ENCODE data around the gene RAB28. TPM values are rescaled to one million over a fixed set of nuclear protein-coding genes. Genes with fewer than 3 reads are reported as not detected.

RAB28 gene
- polyA plus RNA-seq (2013): 9.5 and 10.7 TPM in 2 replicates

- Histone ChIP-seq H3K4ac (ENCODE audit: low read depth, low read length) (peak within 1 kb of the TSS; percentile 57), H3K14ac (ENCODE audit: low read length) (peak within 1 kb of the TSS; percentile 79), H3K4me1 (ENCODE audit: control insufficient read depth in 1 of 2, insufficient read depth in 2 of 2, low read length in 2 of 2) (peaks cover 3 to 6% of the 10 kb centered on the region in 2 experiments), H4K91ac (ENCODE audit: low read depth, low read length) (peak within 1 kb of the TSS; percentile 97), H3K79me2 (ENCODE audit: control insufficient read depth, insufficient read depth, low read length, poor library complexity) (peaks cover 3% of the 10 kb centered on the region), H3K27me3 (ENCODE audit: insufficient read depth, low read length) (no peaks in the 10 kb centered on the region), H3K23ac (ENCODE audit: low read length) (no peak within 1 kb of the TSS), H3K36me3 (ENCODE audit: control insufficient read depth in 1 of 2, insufficient read depth in 2 of 2, low read length in 2 of 2) (no peaks in the 10 kb centered on the region), H2BK120ac (ENCODE audit: insufficient read depth, low read length, poor library complexity) (peak within 1 kb of the TSS; percentile 99), H3K9ac (ENCODE audit: low read length) (peak within 1 kb of the TSS; percentile 97), H3K18ac (ENCODE audit: low read length) (peak within 1 kb of the TSS; percentile 3), H3K79me1 (ENCODE audit: low read length) (peaks cover 7% of the 10 kb centered on the region), H2BK12ac (ENCODE audit: low read length) (peak within 1 kb of the TSS; percentile 85), H2AK5ac (ENCODE audit: low read length) (no peak within 1 kb of the TSS), H4K12ac (ENCODE audit: low read depth, low read length) (peak within 1 kb of the TSS; percentile 52), H3K4me3 (ENCODE audit: low read depth, low read length) (peak within 1 kb of the TSS; percentile 87), H3K27ac (ENCODE audit: low read depth, low read length) (peak within 1 kb of the TSS; percentile 88), H4K8ac (ENCODE audit: low read depth, low read length) (peak within 1 kb of the TSS; percentile 89), H2AFZ (ENCODE audit: insufficient read depth, low read length, poor library complexity) (peak within 1 kb of the TSS; percentile 97), H2BK5ac (ENCODE audit: low read depth, low read length, poor library complexity) (peak within 1 kb of the TSS; percentile 97), H3K9me3 (ENCODE audit: insufficient read depth, low read depth, low read length) (no peaks in the 10 kb centered on the region), H3K4me2 (ENCODE audit: low read length) (peak within 1 kb of the TSS; percentile 91)
- peak; percentile 91 to 93 for DNase-seq
- WGBS (ENCODE audit: extremely low coverage, insufficient coverage, insufficient read length): no CpG with 5 or more reads among the region's 59 CpGs
Measured at GRCh38 chr4:13484122-13484748, at the start of gene RAB28. Gene RAB28, minus strand, starts transcription at chr4:13484340.

- Histone ChIP-seq H2BK5ac (ENCODE audit: low read depth, low read length, poor library complexity) (no peak overlapping the region), H3K27ac (ENCODE audit: low read depth, low read length) (no peak overlapping the region), H2AK5ac (ENCODE audit: low read length) (no peak overlapping the region), H4K12ac (ENCODE audit: low read depth, low read length) (no peak overlapping the region), H3K4me3 (ENCODE audit: low read depth, low read length) (no peak overlapping the region), H4K8ac (ENCODE audit: low read depth, low read length) (no peak overlapping the region), H3K9me3 (ENCODE audit: insufficient read depth, low read depth, low read length) (peaks cover 7% of the 10 kb centered on the region), H2BK12ac (ENCODE audit: low read length) (no peak overlapping the region), H3K79me2 (ENCODE audit: control insufficient read depth, insufficient read depth, low read length, poor library complexity) (no peaks in the 10 kb centered on the region), H3K27me3 (ENCODE audit: insufficient read depth, low read length) (peaks cover 91% of the 10 kb centered on the region), H3K18ac (ENCODE audit: low read length) (no peak overlapping the region), H3K4ac (ENCODE audit: low read depth, low read length) (no peak overlapping the region), H2BK120ac (ENCODE audit: insufficient read depth, low read length, poor library complexity) (no peak overlapping the region), H3K9ac (ENCODE audit: low read length) (no peak overlapping the region), H3K36me3 (ENCODE audit: control insufficient read depth in 1 of 2, insufficient read depth in 2 of 2, low read length in 2 of 2) (no peaks in the 10 kb centered on the region), H3K79me1 (ENCODE audit: low read length) (no peaks in the 10 kb centered on the region), H3K4me1 (ENCODE audit: control insufficient read depth in 1 of 2, insufficient read depth in 2 of 2, low read length in 2 of 2) (no peaks in the 10 kb centered on the region), H2AFZ (ENCODE audit: insufficient read depth, low read length, poor library complexity) (no peak overlapping the region), H3K23ac (ENCODE audit: low read length) (no peak overlapping the region), H3K4me2 (ENCODE audit: low read length) (no peak overlapping the region), H4K91ac (ENCODE audit: low read depth, low read length) (no peak overlapping the region), H3K14ac (ENCODE audit: low read length) (no peak overlapping the region)
- WGBS (ENCODE audit: extremely low coverage, insufficient coverage, insufficient read length): no CpG with 5 or more reads among the region's 8 CpGs
- no peak for DNase-seq
Measured at GRCh38 chr4:13531625-13531998, 47.5 kb upstream of the RAB28 start.

DNA sequence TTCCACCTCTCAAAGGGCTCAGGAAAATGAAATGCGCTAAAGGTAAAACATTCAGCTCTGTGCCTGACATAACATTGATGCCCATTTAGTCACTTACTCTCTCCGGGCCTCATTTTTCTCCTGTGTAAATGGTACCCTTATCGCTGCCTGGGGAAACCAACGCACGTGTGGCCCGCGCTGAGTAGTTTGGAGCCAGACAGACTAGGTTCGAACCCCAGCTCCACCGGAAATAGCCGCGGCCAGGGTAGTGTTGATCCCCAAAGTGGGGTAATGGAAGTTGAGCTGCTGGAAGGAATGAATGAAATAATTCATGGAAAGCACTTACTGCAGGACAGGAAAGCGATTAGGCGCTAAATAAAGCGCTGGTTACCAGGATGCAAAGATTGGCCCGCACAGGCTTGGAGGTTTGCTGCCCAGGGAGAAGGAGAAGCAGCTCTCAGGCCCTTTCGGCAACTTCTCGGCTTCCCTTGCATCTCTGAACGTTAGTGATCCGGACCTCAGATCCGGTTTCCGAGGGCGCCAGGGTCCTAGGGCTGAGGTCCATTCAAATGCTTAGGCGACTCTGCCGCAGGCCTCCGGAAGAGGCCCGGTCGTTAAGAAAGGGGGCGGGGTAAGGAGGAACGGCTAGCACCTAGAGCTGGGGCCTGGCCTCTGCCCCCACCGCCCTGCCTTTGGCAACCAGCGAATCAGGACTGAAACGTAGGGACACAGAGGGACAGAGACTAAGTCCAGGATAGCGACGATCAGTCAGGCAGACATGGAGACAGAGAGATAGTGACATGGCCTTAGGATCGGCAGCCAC lies 46.9 kb upstream of the RAB28 start:
- no peak overlapping the region for H2BK5ac ChIP-seq (ENCODE audit: low read depth, low read length, poor library complexity)
- no peak overlapping the region for H2BK12ac ChIP-seq (ENCODE audit: low read length)
- H4K8ac ChIP-seq (ENCODE audit: low read depth, low read length): no peak overlapping the region
- H3K4ac ChIP-seq (ENCODE audit: low read depth, low read length): no peak overlapping the region
- H3K27me3 ChIP-seq (ENCODE audit: insufficient read depth, low read length): peaks cover 90% of the 10 kb centered on the region
- no peak overlapping the region for H4K91ac ChIP-seq (ENCODE audit: low read depth, low read length)
- H3K9me3 ChIP-seq (ENCODE audit: insufficient read depth, low read depth, low read length): peaks cover 7% of the 10 kb centered on the region
- no peak overlapping the region for H2AFZ ChIP-seq (ENCODE audit: insufficient read depth, low read length, poor library complexity)
- no peak for DNase-seq
- H3K4me3 ChIP-seq (ENCODE audit: low read depth, low read length): no peak overlapping the region
- no peaks in the 10 kb centered on the region for H3K79me1 ChIP-seq (ENCODE audit: low read length)
- H2AK5ac ChIP-seq (ENCODE audit: low read length): no peak overlapping the region
- no peak overlapping the region for H3K4me2 ChIP-seq (ENCODE audit: low read length)
- no peak overlapping the region for H3K18ac ChIP-seq (ENCODE audit: low read length)
- no peaks in the 10 kb centered on the region for H3K79me2 ChIP-seq (ENCODE audit: control insufficient read depth, insufficient read depth, low read length, poor library complexity)
- H3K4me1 ChIP-seq (ENCODE audit: control insufficient read depth in 1 of 2, insufficient read depth in 2 of 2, low read length in 2 of 2): no peaks in the 10 kb centered on the region
- WGBS (ENCODE audit: extremely low coverage, insufficient coverage, insufficient read length): no CpG with 5 or more reads among the region's 35 CpGs
- H3K23ac ChIP-seq (ENCODE audit: low read length): no peak overlapping the region
- H3K36me3 ChIP-seq (ENCODE audit: control insufficient read depth in 1 of 2, insufficient read depth in 2 of 2, low read length in 2 of 2): no peaks in the 10 kb centered on the region
- no peak overlapping the region for H2BK120ac ChIP-seq (ENCODE audit: insufficient read depth, low read length, poor library complexity)
- no peak overlapping the region for H3K14ac ChIP-seq (ENCODE audit: low read length)
- no peak overlapping the region for H3K27ac ChIP-seq (ENCODE audit: low read depth, low read length)
- no peak overlapping the region for H3K9ac ChIP-seq (ENCODE audit: low read length)
- H4K12ac ChIP-seq (ENCODE audit: low read depth, low read length): no peak overlapping the region

GRCh38 chr4:13529128-13529919 lies 45.2 kb upstream of the RAB28 start:
- no peak overlapping the region for H2BK12ac ChIP-seq (ENCODE audit: low read length)
- no peak overlapping the region for H3K4ac ChIP-seq (ENCODE audit: low read depth, low read length)
- no peak overlapping the region for H2AK5ac ChIP-seq (ENCODE audit: low read length)
- H3K18ac ChIP-seq (ENCODE audit: low read length): no peak overlapping the region
- no peaks in the 10 kb centered on the region for H3K79me2 ChIP-seq (ENCODE audit: control insufficient read depth, insufficient read depth, low read length, poor library complexity)
- WGBS (ENCODE audit: extremely low coverage, insufficient coverage, insufficient read length): no CpG with 5 or more reads among the region's 37 CpGs
- no peak overlapping the region for H3K9ac ChIP-seq (ENCODE audit: low read length)
- H3K23ac ChIP-seq (ENCODE audit: low read length): no peak overlapping the region
- no peak overlapping the region for H4K12ac ChIP-seq (ENCODE audit: low read depth, low read length)
- DNase-seq: no peak
- H3K27ac ChIP-seq (ENCODE audit: low read depth, low read length): no peak overlapping the region
- no peak overlapping the region for H2BK5ac ChIP-seq (ENCODE audit: low read depth, low read length, poor library complexity)
- H2AFZ ChIP-seq (ENCODE audit: insufficient read depth, low read length, poor library complexity): no peak overlapping the region
- no peak overlapping the region for H3K4me2 ChIP-seq (ENCODE audit: low read length)
- H4K91ac ChIP-seq (ENCODE audit: low read depth, low read length): no peak overlapping the region
- peaks cover 90% of the 10 kb centered on the region for H3K27me3 ChIP-seq (ENCODE audit: insufficient read depth, low read length)
- H2BK120ac ChIP-seq (ENCODE audit: insufficient read depth, low read length, poor library complexity): no peak overlapping the region
- no peak overlapping the region for H4K8ac ChIP-seq (ENCODE audit: low read depth, low read length)
- no peaks in the 10 kb centered on the region for H3K4me1 ChIP-seq (ENCODE audit: control insufficient read depth in 1 of 2, insufficient read depth in 2 of 2, low read length in 2 of 2)
- no peak overlapping the region for H3K4me3 ChIP-seq (ENCODE audit: low read depth, low read length)
- peaks cover 14% of the 10 kb centered on the region for H3K9me3 ChIP-seq (ENCODE audit: insufficient read depth, low read depth, low read length)
- no peak overlapping the region for H3K14ac ChIP-seq (ENCODE audit: low read length)
- no peaks in the 10 kb centered on the region for H3K79me1 ChIP-seq (ENCODE audit: low read length)
- no peaks in the 10 kb centered on the region for H3K36me3 ChIP-seq (ENCODE audit: control insufficient read depth in 1 of 2, insufficient read depth in 2 of 2, low read length in 2 of 2)
